Activated T-cell treated with anti-CD3 and anti-CD28 coated beads for 24 hours (primary cell): ENCODE data around the gene FTCD.

Experiments
- DNase-seq: peaks from one replicate; pipeline ENCODE4 v3.0.0-alpha.2; 2020; ENCODE audit warnings: low read depth

FTCD gene

GRCh38 chr21:46092026-46092764 lies 63.2 kb downstream of the FTCD start:
- DNase-seq = no peak

- DNase-seq = no peak
These were observed 63.8 kb downstream of the FTCD start for GRCh38 chr21:46091631-46092025.

- no peak for DNase-seq
These were observed 64.3 kb downstream of the FTCD start for GRCh38 chr21:46091118-46091517.

- DNase-seq = no peak
These were observed 66.1 kb downstream of the FTCD start for GRCh38 chr21:46089285-46089684.

- DNase-seq = no peak
These were observed 67.2 kb downstream of the FTCD start for GRCh38 chr21:46088189-46088588.

- no peak for DNase-seq
These were observed 67.7 kb downstream of the FTCD start for GRCh38 chr21:46087641-46088040.
